Progenitor cell of endocrine pancreas (in vitro differentiated cells): ENCODE data around the gene PDS5B. TPM values are rescaled to one million over a fixed set of nuclear protein-coding genes. Genes with fewer than 3 reads are reported as not detected.

Experiments used
- DNase-seq: peaks from one replicate; pipeline ENCODE4 v3.0.0; 2021; ENCODE audit warnings: low spot score; ENCODE audit not compliant: unreplicated experiment
- H3K27ac Mint-ChIP-seq: 2 replicates; pipeline ENCODE4 v1.8.0; 2021; ENCODE audit warnings: mild to moderate bottlenecking, moderate library complexity, mixed read lengths
- H3K27me3 Mint-ChIP-seq: 2 replicates; pipeline ENCODE4 v1.8.0; 2021; ENCODE audit warnings: mixed read lengths
- H3K36me3 Mint-ChIP-seq: 2 replicates; pipeline ENCODE4 v1.8.0; 2022; ENCODE audit warnings: mixed read lengths; ENCODE audit not compliant: insufficient read depth
- H3K4me1 Mint-ChIP-seq: 2 replicates; pipeline ENCODE4 v1.8.0; 2021; ENCODE audit warnings: low read depth, mixed read lengths
- H3K4me3 Mint-ChIP-seq: 2 replicates; pipeline ENCODE4 v1.8.0; 2021; ENCODE audit warnings: low read depth, mild to moderate bottlenecking, moderate library complexity, mixed read lengths
- H3K9me3 Mint-ChIP-seq: 2 replicates; pipeline ENCODE4 v1.8.0; 2021; ENCODE audit warnings: low read depth, mixed read lengths
- CTCF ChIP-seq: fragments of 200-600 bp; sonication (generic); IDR thresholded peaks from one replicate; pipeline ENCODE4 v1.5.0; 2021; ENCODE audit warnings: antibody characterized with exemption, mild to moderate bottlenecking; ENCODE audit not compliant: unreplicated experiment
- total RNA-seq: library from RNA; stranded (reverse); gene quantifications from 2 replicates; pipeline ENCODE4 v1.2.1, GENCODE V29; 2021

Gene PDS5B
- total RNA-seq, 1 donor from 2014 or later = 64.4 TPM

DNA sequence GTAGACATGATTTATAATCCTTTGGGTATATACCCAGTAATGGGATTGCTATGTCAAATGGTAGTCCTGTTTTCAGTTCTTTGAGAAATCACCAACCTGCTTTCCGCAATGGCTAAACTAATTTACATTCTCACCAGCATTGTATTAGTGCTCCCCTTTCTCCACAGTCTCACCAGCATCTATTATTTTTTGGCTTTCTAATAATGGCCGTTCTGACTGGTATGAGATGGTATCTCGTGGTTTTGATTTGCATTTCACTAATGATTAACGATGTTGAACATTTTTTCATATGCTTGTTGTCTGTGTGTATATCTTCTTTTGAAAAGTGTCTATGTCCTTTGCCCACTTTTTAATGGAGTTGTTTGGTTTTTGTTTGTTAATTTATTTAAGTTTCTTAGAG is 165.1 kb downstream of the PDS5B start:
- H3K27ac Mint-ChIP-seq = no peak overlapping the region
- no peak for DNase-seq
- peaks cover 4% of the 10 kb centered on the region for H3K4me1 Mint-ChIP-seq
- H3K4me3 Mint-ChIP-seq = no peak overlapping the region
- H3K27me3 Mint-ChIP-seq = no peaks in the 10 kb centered on the region
- TF ChIP-seq CTCF = no peak
- no peaks in the 10 kb centered on the region for H3K9me3 Mint-ChIP-seq
- H3K36me3 Mint-ChIP-seq = peaks cover 25% of the 10 kb centered on the region

DNA sequence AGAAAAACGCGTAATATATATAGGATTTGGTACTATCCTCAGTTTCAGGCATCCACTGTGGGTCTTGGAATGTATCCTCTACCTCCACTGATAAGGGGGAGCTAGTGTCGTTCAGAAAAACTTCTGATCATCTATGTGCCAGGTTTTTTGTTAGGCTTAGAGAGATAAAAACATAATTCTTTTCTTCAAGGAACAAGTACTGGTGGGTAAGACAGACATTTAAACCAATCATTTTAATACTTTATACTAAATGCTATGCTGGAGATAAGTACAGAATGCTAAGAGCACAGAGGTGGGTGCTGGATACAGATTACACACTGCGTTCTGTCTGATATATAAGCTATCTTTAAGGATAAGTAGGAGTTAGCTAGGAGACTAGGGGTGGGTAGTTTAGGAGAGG is 166.1 kb downstream of the PDS5B start:
- peaks cover 4% of the 10 kb centered on the region for H3K4me1 Mint-ChIP-seq
- H3K27me3 Mint-ChIP-seq = no peaks in the 10 kb centered on the region
- no peak for DNase-seq
- H3K36me3 Mint-ChIP-seq = peaks cover 25% of the 10 kb centered on the region
- TF ChIP-seq CTCF = no peak
- no peak overlapping the region for H3K27ac Mint-ChIP-seq
- no peak overlapping the region for H3K4me3 Mint-ChIP-seq
- no peaks in the 10 kb centered on the region for H3K9me3 Mint-ChIP-seq

GRCh38 chr13:32752997-32753606 is 166.8 kb downstream of the PDS5B start:
- H3K27ac Mint-ChIP-seq = no peak overlapping the region
- H3K27me3 Mint-ChIP-seq = no peaks in the 10 kb centered on the region
- H3K4me3 Mint-ChIP-seq = no peak overlapping the region
- TF ChIP-seq CTCF = no peak
- DNase-seq = no peak
- H3K36me3 Mint-ChIP-seq = peaks cover 23% of the 10 kb centered on the region
- H3K4me1 Mint-ChIP-seq = peaks cover 4% of the 10 kb centered on the region
- no peaks in the 10 kb centered on the region for H3K9me3 Mint-ChIP-seq

DNA sequence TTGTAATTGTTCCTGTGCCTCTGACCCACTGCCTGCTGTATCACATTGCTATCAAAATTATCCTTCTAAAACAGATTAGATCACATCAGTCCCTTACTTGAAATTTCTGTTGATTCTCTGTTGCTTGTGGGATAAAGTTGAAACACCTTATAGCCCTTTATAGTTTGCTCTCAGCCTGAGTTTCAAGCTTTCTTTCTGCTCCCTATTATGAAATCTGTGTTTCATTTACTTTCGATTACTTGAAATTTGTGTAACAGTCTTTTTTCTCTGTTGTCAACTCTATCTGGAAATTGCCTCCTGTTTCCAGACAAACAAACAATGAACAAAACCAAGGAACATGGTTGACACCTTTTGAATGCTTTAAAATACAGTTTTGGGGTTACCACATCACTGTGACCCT is 167.9 kb downstream of the PDS5B start:
- no peaks in the 10 kb centered on the region for H3K9me3 Mint-ChIP-seq
- no peak overlapping the region for H3K27ac Mint-ChIP-seq
- peaks cover 25% of the 10 kb centered on the region for H3K36me3 Mint-ChIP-seq
- H3K27me3 Mint-ChIP-seq = no peaks in the 10 kb centered on the region
- peaks cover 4% of the 10 kb centered on the region for H3K4me1 Mint-ChIP-seq
- DNase-seq = no peak
- no peak for TF ChIP-seq CTCF
- no peak overlapping the region for H3K4me3 Mint-ChIP-seq

- TF ChIP-seq CTCF = no peak
- H3K4me3 Mint-ChIP-seq = no peak overlapping the region
- no peaks in the 10 kb centered on the region for H3K27me3 Mint-ChIP-seq
- H3K9me3 Mint-ChIP-seq = peaks cover 8% of the 10 kb centered on the region
- no peak for DNase-seq
- no peak overlapping the region for H3K27ac Mint-ChIP-seq
- H3K36me3 Mint-ChIP-seq = peaks cover 35% of the 10 kb centered on the region
- no peaks in the 10 kb centered on the region for H3K4me1 Mint-ChIP-seq
Measured at GRCh38 chr13:32759152-32759551, 172.9 kb downstream of the PDS5B start.
